GM18520 (cell line): ENCODE measurements around the gene MISP3.

Source experiments
- ATAC-seq: cut with Tn5 transposase; IDR thresholded peaks from one replicate; pipeline ENCODE4 v1.9.1; 2021; ENCODE audit not compliant: unreplicated experiment

The MISP3 gene

DNA sequence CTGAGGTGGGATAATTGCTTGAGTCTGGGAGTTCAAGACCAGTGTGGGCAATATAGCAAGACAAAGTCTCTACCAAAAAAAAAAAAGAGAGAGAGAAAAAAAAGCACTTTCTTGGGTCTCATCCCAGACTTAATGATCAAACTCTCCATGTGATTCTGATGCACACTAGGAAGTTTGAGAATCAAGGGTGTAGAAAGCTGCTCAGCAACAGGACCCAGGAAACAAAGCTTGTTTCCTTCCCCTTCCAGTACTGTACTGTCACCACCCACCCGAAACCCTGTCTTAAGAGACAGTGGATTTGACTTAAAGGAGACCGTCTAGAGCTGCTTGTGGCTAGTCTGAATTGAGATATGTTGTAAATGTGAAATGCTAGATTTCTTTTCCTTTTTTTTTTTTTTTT lies 5.8 kb downstream of the MISP3 start:
- no peak for ATAC-seq

DNA sequence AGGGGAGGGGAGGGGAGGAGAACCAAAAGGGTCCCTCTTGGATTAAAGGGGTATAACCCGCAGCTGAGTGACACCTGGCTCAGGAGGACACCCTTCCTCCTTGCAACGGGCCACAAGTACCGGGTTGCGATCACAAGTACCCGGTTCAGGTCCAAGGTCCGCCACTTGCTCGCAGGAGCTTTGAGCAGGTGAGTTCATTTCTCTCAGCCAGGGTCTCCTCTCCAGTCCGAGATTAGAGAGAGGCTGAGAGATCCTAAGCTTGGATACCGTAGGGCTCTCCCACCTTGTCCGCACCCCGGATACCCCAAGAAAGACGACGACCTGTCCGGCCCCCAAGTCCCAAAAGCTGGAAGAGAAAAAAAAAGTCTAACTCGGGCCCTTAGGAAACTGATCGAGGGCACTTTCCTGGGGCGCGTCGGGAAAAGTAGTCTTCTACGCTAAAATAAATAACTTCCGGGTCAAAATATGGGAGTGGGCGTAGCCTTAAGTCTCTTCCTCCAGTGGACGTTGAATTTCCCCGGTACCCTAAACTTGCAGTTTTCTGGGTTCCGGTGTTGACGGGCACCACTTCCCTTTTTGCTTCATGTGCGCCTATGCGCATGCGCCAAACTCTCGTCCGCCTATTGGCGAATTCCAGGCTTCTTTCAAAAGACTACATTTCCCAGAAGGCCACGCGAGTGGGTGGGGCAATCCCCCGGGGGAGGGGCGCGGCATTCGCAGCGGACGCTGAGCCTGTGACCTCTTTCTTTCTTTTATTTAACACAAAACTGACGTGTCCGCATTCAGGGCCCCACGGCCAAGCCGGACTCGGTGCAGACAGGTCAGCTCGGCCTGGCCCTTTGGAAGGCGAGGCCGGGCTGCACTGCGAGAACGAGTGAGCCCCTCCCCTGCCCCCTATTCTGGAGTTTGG lies 8.6 kb downstream of the MISP3 start:
- ATAC-seq, result peak; percentile 84

DNA sequence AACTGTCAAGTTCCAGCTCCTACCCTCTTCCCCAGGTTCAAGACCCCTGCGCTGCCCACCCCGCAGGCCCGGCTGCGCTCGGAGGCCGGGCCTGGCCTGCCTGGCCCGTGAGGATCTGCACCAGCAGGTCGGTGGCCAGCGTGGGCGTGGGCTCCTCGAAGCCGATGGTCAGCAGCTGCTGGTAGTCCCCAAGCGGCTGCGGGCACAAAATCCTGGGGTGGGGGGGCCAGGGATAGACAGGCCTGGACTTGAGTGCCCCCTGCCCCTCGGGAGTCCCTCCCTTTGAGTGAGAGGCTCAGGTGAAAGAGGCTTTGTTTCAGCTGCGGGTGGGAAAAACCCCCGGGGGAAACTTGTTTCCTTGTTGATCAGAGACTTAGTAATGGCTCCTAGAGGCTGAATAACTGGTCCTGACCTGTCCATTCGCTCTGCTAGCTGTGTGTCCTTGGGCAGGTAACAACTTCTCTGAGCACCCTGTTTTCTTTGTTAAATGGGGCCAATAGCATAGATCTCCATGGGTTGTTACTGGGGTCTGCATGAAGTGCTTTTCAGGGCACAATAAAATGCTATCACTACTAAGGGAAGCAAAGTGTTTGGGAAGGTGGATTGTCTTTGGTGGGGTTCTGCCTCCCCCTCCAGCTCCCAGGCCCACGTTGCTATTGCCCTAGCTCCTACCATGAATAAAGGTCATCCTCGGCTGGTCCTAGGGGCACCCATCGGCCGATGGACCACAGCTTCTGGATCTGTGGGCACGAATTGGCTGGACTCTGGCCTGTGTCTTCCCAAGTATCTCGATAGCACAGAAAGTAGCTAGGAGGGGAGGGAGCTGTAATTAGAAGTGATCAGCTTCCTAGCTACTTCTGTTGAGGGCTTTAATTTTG lies 9.4 kb downstream of the MISP3 start:
- ATAC-seq, result peak; percentile 13

DNA sequence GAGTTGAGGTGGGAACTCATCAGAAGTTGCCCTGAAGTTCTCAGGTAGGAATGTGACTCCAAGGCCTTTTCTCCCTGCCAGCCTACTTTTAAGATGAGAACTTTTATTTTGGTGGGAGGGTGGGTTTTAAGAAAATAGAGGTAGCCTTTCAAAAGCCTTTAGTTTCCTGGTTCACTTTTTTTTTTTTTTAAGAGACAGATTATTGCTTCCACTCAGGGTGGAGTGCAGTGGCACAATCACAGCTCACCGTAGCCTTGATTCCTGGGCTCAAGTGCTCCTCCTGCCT lies 10.0 kb downstream of the MISP3 start:
- ATAC-seq, result no peak

DNA sequence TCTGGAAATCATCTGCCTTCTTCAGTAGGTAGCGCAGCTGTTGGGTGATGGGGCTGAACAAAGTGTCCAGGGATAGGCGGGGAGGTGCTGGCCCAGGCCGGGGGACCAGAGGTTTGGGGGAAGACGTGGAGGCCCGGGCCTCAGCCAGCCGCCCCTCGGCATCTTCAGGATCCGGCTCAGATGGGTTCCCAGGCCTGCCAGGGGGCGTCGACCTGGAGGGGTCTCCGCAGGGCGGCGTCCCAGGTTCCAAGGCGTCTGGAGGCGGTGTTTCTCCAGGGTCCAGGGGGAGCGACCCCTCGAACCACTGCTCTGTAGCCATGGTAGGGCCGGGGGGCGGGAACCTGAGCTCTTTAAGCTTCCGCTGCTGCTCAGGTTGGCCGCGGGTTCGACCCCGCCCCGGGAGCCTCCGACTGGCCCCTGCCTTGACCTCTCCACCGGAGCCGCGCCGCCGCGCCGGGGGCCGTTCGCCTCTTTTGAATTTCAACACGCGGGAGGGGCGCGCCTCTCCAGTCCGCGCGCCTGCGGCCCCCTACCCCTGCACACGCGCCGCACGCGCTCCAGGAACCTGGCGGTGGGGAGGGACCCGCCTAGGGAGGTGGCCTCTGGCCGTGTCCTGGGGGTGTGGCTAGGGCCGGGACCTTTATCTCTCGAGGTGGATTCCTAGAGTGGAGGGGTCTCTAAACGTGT lies 12.9 kb downstream of the MISP3 start, which contains the start of gene C19orf67:
Gene C19orf67, minus strand, starts transcription at position 475 of the 687 bp plus-strand sequence. Its CDS starts 156 bp downstream, at position 319.
- no peak for ATAC-seq

DNA sequence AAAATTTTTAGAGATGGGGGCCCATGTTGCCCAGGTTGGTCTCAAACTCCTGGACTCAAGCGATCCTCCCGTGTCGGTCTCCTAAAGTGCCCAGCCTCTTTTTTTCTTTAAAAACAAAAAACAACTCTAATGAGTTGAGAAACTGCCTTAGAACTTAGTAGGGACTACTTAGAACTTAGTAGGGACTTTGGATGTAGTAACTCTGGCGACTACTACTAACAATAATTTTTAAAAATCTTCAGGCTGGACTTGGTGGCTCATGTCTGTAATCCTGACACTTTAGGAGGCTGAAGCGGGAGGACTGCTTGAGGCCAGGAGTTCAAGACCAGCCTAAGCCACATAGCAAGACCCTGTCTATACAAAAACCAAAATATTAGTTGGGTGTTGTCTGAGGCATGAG lies 13.5 kb downstream of the MISP3 start:
- ATAC-seq, result no peak

DNA sequence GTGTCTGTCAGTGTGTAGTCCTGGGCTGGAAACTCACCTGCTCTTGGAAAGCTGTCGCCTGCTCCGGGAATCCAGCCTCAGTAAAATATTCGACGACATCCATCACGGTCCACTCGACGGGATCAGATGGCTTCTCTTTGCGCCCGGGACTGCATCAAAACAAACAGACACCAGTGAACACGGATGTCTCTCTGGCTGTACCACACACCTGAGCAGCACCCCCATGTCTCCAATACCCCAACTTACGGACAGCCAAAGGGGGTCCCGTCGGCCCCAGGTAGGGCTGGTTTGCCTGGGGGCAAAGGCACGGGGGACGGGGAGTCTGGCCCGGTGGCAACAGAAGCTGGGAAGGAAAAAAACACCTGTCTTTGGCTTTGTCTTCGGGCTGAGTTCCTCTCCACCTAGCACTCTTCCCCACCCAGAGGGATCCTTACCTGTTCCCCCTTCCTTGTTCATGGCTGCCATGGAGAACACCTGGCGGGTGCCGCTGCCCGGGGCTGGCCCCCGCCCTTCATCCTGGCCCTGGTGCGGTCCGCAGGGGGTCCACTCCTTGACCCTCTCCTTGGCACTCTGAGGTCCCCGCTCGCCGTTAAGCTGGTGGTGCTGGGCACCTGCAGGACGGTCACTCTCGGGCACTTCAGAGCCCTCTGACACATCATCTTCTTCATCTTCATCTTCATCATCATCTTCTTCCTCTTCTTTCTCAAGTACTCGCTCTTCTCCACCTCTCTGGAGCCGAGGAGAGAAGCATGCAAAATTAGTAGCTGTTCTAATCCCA lies 16.2 kb downstream of the MISP3 start:
- no peak for ATAC-seq

DNA sequence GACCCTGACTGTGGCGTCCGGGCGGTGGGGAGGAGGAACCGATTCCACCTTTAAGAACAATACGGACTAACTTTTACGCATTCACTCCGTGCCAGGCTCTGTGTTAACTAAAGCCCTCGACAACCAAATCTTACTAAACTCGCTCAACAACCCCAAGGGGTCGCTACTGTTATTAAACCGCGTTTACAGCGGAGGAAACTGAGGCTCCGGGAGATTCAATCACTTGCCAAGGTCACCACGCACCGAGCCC lies 16.8 kb downstream of the MISP3 start:
- no peak for ATAC-seq

DNA sequence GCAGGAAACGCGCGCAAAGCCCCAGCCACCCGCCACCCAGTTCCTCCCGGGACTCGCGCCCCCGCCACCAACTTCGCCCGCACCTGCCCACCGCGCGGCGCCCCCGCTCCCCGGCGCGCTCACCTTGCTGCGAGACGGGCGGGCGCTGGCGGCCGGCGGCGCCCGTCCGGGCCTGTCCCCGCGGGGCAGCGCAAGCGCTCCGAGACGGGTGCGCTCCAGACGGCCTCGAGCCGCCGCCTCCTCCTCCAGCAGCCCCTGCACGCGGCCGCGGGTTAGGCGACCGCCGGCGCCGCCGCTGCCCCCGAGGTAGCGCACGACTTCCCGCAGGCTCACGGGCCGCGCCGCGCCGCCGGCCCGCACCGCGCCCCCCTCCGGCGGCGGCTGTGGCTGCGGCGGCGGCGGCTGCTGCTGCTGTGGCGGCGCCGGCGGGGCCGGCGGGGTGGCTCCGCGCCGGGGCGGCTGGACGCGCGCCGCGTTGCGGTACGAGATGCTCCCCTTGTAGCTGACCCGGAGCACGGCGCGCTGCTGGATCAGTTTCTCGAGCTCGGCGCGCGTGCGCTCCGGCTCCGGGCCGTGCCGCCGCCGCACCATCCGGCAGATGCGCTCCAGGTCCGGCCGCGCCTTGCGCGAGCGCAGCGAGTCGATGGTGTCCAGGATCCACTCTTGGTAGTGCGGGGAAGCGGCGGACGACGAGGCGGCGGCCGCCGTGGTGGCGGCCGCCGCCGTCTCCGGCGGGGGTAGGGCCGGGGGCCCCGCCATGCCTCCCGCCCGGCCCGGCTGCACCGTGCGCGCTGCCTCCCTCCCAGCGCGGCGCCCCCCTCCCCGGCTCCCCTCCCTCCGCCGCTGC lies 17.3 kb downstream of the MISP3 start:
- no peak for ATAC-seq

DNA sequence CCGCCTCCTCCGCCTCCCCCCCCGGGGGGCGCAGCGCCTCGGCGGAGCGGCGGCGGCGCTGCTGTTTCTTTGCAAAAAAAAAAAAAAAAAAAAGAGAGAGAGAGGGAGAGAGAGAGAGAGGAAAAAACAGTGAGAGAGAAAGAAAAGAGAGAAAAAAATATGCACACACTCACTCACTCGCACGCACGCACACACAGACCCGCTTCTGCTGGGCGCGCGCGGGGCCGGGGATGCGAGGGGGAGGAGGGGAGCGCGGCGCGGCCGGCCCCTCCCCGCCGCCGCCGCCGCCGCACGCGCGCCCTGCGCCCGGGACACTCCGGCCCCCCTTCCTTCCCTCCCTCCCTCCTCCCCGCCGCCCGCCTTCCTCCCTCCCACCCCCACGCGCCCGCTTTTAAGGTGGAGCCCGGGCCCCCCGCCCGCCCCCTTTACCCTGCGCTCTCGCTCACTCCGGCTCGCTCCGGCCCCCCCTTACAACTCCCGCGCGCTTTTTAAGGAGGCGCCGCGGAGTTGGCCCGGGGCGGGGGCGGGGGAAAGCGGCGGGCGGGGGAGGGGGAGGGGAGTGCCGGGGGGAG lies 18.0 kb downstream of the MISP3 start, which contains the start of gene SAMD1:
Gene SAMD1, minus strand, starts transcription at position 243 of the 572 bp plus-strand sequence.
- peak; percentile 12 for ATAC-seq

DNA sequence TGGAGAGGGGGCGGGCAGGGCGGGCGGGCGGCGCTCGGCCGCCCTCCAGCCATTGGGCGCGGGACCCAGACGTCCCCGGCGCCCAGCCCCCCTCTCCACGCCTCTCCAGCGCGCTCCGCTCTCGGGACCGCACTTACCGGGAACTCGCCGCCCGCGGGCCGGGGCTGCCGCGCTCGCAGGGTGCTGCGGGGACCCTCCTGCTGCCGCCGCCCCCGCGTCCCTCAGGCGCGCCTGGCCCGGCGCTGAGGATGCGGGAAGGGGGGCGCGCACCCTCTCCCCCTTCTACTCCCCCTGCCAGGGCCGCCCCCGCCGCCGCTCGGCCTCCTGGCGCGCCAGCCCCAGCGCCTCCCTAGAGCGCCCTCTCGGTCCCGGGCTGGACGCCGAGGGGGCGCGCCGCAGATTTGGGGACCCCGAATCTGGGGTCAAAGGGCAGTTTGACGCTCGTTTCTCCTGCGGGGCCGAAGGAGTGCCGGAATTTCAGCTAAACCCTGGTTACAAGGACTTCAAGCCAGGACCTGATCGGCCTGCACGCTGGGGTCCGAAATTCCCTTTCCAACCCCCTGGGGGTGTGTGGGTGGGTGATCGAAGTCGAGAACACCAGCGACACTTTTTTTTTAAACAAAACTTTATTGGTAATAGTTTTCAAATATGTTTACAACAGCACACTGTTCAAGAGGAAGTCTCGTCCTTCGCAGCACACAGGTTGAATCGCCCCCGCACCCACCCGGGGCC lies 18.7 kb downstream of the MISP3 start:
- ATAC-seq, result peak; percentile 51

DNA sequence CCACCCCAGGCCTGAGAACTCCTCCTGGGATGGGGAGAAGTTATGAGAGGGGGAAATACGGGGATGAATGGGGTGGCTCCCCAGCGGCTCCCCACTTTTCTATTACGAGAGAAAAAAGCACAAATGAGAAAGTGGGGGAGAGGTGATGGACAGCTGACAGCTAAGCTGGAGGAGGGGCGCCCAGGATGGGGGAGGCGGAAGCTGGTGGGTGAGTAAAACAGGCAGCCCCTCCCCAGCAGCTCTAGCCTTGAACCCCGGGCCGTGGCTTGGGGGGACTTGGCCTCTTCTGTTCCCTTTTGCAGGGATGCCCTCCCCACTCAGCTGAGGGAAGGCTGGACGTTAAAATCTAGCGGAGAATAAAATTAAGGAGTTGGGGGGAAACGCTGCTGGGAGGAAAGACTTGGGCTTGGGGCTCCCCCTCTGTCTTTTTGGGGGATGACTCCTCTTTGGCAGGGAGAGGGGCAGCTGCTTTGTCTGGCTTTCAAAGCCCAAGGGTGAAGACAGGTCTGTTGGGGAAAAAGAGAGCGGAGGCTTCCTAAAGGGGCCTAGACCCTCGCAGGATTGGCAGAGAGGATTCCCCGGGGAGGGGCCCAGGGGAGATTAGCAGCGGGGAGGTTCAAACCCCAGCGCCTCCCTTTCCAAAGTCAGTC lies 19.4 kb downstream of the MISP3 start:
- ATAC-seq, result no peak

DNA sequence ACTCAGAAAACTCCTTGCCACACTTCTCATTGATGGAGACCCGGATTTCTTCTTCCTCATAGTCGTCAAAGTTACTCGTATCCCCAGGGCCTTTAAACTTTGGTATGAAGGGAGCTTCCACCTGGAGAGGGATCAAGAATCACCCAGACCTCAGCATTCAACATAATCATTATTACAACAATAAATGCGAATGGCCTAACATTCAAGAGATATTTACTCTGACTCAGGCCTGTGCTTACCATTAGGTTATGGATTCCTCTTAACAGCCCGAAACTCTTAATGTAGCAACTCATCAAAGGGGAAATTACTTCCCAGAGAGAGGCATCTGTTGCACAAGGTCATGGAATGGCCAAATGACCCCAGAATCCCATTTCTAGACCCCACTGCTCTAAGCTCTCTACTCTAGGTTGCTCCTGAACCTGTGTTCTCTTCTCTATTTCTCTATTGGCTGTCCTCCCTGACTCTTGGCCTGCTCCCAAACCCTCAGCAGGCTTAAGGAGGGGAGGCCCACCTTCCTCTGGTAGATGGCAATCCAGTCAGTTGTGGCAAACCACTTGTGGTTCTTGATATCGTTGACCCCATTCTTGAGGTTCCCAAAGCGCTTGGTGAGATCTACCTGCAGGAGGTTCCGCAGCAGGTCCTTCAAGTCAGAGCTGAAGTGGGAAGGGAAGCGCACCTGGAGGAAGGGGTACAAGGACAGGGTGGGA lies 20.7 kb downstream of the MISP3 start:
- ATAC-seq, result no peak

DNA sequence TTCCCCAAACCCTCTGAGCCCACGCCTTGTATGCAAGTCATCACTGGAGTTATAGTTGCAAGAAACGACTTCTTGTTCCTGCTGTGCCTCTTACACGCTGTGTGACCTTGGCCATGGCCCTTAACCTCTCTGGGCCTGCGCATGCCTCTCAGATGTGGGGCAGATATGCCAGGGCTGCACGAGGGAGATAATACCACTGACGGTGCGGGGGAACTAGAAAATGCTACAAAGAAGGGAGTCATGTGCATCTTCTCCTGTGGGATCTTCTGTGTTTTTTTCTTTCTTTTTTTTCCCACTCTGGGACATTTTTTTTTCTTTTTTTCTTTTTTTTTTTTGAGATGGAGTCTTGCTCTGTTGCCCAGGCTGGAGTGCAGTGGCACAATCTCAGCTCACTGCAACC lies 22.3 kb downstream of the MISP3 start:
- no peak for ATAC-seq

DNA sequence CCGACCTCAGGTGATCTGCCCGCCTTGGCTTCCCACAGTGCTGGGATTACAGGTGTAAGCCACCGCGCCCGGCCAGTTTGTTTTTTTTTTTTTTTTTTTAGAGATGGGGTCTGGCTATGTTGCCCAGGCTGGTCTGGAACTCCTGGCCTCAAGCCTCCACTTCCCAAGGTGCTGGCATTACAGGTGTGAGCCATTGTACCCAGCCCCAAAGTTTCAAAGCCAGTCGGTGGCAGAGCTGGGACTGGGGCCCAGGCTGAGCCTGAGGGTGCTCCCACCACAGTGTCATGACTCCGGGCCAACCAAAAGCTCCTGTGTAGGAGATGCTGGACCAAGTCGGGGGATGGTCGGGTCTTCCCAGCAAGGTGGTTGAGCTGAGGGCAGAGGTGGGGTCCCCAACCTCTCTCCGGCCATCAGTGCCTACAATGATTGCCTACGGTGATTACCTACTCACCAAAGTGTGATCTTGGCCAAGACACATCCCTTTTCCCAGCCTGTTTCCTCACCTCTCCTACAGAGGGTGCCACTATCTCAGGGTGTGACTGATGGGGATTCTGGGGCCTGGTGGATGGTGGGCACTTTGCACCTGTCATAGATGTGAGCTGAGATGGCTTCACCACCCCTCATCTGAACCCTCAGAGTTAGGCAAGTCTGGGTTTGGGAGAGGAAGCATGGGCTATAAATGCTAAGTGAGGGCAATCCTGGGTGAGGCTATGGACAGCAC lies 23.8 kb downstream of the MISP3 start:
- no peak for ATAC-seq

DNA sequence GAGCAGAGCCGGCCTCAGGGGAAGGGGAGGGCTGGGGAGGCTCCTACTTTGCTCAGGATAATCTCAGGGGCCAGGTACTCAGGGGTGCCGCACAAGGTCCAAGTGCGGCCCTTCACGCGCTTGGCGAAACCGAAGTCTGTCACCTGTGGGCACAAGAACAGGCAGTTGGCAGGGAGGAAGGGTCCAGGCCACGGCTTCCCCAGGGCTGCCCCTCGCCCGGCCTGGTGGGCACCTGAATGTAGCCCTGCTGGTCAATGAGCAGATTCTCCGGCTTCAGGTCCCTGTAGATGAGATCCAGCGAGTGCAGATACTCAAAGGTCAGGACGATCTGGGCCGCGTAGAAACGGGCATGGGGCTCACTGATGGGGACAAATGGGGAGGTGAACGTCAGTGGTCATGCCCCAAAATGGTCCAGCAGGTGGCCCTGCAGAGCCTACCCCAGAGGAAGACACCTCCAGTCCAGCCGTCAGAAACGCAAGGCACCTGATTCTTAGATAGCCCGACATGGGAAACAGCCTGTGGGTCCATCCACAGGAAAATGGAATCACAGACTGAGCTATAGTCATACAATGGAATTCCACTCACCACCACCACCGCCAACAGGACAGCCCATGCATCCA lies 25.1 kb downstream of the MISP3 start:
- ATAC-seq, result no peak
